HG02610 (cell line): Measurements from ENCODE around the gene CD300H.

Experiments used
- ATAC-seq: cut with Tn5 transposase; IDR thresholded peaks from one replicate; pipeline ENCODE4 v1.9.1; 2021; ENCODE audit warnings: mild to moderate bottlenecking, moderate library complexity; ENCODE audit not compliant: unreplicated experiment

Gene CD300H

DNA sequence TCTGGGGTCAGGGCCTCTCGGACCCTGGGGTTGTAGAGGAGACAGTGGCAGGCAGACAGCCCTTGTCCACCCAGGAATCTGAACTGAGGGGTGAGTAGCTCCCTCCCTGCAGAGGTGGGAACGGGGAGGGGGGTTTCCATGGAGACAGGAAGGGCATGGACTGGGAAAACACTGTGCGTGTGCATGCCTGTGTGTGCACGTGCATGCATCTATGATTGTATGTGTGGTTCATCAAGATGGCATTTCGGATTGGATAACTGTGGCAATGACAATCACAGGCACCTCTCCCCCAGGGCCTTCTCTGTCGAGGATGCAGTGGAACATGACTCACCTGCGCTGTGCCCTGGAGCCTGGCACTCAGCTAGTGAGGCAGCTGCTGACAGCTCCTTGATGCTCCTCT is 15.3 kb downstream of the CD300H start:
- no peak for ATAC-seq

GRCh38 chr17:74550602-74551001 is 16.7 kb downstream of the CD300H start:
- ATAC-seq: no peak

- ATAC-seq: no peak
Measured at GRCh38 chr17:74549343-74549742, 18.0 kb downstream of the CD300H start.

DNA sequence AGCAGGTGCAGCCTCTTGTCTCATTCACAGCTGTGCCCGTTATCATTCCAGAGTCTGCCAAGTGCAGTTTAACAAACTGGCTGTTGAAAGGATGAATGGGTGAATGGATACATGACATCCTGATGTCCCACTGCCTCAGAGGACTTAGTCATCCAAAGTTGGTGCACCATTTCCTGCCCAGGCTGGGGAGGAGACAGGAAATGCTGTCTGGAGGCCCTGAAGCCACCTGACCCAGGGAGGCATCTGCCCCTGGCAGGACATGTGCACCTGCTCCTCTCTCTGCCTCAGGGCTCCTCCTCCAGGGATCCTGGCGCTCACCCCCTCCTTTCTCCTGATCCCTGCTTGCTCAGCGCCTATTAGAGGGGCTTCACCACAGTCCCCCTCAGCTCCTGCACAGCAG is 19.6 kb downstream of the CD300H start:
- no peak for ATAC-seq

DNA sequence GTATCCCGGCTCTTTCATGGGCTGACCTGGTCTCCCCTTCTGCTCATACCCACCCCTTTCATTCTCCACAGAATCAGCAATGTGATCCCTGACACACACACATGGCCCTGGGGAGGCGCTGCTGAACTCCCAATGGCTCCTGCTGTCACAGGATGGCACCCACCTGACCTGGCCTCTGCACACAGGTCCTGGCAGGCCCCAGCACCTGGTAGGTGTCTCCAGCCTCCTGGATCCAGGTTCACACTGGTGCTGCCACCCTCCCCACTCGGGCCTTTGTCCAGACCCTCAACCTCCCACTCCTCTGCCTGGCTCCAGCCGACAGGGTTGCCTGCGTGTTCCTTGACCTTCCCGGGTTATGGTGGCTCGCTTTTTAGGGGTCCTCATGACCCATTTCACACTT is 20.0 kb downstream of the CD300H start:
- ATAC-seq: no peak

DNA sequence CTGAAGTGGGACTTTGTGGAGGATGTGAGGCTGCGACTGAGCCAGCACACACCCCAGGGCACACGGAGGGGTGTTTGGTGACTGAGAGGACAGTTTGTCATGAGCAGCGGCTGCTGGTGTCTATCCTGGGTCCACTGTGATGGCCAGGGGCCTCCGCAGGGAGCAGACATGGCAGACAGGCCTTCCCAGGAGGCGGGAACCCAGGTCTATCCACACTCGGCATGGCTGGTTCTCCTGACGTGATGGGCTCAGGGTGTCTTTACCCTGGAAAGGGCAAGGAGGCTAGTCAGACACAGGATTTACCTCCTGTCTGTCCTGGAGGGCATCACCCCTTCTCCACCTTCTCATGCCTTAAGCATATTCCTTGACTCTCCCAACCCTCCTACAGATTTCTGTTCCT is 20.7 kb downstream of the CD300H start:
- ATAC-seq: no peak

GRCh38 chr17:74545843-74546230 is 21.5 kb downstream of the CD300H start, which contains the start of gene CD300C:
Gene CD300C (minus strand): TSS chr17:74546115. CDS start chr17:74545782, 333 bp downstream.
- no peak for ATAC-seq

- no peak for ATAC-seq
Measured at GRCh38 chr17:74544991-74545842, 22.1 kb downstream of the CD300H start.

DNA sequence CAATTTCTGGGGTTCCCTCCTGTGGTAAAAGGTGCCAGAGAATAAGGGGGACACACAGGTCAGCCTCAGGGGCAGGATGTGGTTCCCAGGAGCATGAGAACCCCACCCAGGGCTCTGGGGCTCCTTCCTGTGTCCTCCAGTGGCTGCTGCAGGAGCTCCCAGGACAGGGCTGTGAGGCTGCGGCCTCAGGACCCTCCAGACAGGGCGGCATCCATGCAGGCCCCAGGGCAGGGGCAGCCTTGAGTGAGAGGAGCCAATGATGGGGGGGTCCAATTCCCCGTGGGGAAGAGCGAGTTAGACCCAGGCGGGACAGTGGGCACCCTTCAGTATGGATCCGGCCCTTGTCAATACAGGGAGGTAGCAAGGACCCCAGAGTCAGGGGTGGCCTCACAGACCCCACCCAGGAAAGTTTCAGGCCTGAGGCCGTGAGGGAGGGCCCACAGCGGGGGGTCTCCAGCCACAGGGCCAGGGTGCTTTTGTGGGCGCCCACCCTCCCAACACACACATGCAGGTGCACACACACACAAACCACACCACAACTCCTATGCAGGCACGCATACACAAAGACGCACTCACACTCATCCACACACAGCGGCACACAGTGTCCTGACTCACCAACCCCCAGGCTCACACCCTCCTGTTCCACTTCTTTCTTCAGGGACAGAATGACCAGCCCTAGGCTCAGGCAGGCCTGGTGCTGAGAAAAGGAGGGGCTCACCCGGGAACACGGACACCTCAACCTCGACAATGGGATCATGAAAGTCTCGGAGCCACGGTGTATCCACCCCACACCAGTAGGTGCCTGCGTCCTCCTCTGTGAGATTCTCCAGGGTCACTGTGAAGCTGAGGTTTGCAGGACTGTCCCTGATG is 23.2 kb downstream of the CD300H start:
- ATAC-seq: no peak

DNA sequence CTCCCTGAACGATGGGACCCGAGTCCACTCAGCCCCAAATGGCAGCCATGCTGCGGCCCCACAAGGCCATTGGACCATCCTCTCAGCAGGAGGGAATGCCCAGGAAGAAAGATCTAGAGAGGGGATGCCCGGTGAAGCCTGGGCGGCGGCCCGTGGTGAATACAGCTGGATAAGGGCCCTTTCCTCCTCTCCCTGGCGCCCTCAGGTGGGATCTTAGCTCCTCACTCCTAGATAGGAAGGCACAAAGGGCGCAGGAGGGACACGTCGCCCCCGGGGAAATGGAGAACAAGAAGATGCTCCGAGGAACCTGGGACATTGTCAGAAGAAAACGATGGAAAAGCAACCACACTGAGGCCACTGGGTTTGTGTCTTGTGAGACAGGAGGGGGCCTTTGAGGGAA is 23.9 kb downstream of the CD300H start:
- ATAC-seq: no peak

- ATAC-seq: no peak
Measured at GRCh38 chr17:74542727-74543383, 24.5 kb downstream of the CD300H start.

DNA sequence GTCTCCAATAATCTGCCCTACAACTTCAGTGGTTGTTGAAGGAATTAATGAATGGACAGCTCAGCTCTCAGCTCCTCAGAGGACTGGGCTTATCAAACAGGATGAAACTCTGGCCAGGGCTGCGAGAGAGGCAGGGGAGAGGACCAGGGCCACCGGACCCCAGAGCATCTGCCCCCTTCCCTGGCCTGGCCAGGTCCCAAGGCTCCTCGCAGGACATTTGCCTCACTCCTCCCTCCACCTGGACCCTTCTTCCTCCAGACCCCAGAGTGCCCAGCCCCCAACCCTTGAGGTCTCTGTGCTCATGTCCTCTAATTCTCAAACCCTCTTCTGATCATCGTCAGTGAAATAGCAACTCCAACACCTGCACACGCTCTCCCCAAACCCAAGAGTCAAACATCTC is 25.1 kb downstream of the CD300H start:
- no peak for ATAC-seq

- no peak for ATAC-seq
Measured at GRCh38 chr17:74541176-74542111, 25.9 kb downstream of the CD300H start.

GRCh38 chr17:74539281-74539820 is 28.0 kb downstream of the CD300H start:
- ATAC-seq: no peak

DNA sequence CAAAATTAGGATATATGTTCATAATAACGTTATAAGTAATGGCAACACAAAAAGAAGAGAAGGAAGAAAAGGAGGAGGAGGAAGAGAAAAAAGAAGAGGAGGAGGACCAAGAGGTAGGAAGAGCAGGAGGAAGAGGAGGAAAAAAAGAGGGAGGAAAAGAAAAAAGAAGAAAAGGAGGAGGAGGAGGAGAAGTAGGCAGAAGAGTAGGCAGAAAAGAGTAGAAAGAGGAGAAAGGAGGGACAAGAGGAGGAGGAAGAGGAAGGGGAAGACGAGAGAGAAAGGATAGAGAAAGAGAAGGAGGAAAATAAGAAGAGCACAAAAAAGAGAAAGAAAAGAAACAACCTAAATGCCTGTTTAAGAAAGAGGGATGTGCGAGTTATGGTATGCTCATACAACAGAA is 30.4 kb downstream of the CD300H start:
- ATAC-seq: no peak

GRCh38 chr17:74532115-74532514 is 35.2 kb downstream of the CD300H start:
- no peak for ATAC-seq

DNA sequence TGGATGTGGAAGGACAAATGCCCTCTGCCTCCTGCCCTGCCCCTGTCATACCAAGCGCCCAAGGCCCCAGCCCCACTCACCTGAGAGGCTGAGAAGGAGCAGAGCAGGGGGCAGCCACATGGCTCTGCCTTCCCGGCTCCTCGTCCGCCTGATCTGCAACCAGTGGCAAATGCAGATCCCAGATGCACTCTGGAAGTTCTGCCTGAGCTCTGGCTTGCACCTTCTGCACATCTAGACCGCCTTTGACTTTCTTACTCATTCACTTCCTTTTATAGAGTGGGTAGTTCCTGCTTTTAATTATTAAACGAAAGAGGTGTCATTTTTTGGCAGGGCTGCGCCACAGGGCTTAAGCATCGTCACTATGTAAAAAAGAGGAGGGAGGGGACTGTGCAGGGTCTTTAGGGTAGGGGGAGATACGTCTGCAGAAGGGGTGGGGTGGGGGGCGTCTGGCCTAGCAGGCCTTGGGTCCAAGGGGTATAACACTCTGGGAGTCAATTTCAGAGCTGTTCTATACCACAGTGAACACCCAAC is 36.0 kb downstream of the CD300H start, which contains the start of gene CD300LB:
Gene CD300LB (minus strand): TSS at position 245 of the 531 bp plus-strand sequence. CDS start 125 bp downstream, at position 120.
- no peak for ATAC-seq

GRCh38 chr17:74530831-74531150 is 36.5 kb downstream of the CD300H start:
- no peak for ATAC-seq

DNA sequence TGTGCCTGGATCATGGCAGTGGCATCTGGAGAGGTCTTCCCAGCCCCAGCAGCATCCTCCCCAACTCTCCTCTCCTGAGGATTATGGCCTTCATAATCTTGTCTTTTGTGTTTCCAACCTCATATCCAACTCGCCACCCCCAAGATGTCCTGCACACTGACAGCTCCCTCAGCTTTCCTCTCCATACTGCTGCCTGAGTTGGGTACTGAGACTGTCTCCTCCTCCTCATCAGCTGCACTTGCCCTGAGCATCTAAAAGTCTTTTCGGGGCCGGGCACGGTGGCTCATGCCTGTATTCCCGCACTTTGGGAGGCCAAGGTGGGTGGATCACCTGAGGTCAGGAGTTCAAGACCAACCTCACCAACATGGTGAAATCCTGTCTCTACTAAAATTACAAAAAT is 38.1 kb downstream of the CD300H start:
- ATAC-seq: no peak
